WTC11 (cell line): ENCODE data around the gene INTS7. TPM values are rescaled to one million over a fixed set of nuclear protein-coding genes. Genes with fewer than 3 reads are reported as not detected.

ENCODE experiments used
- ATAC-seq: fragments of 200-7000 bp; cut with Tn5 transposase; 2 replicates; pipeline ENCODE4 v1.10.0; 2021; ENCODE audit warnings: mild to moderate bottlenecking, moderate library complexity
- CTCF ChIA-PET: fragments of 300-600 bp; sonication (Branson Sonifier 250); formaldehyde crosslinking; loops from one replicate; lab custom pipeline; 2021; ENCODE audit warnings: antibody characterized with exemption; lab: Charles Lee
- POLR2A ChIA-PET: fragments of 350-600 bp; sonication (Branson Sonifier 250); formaldehyde crosslinking; loops from one replicate; lab custom pipeline; 2021; ENCODE audit warnings: antibody characterized with exemption; lab: Charles Lee
- DNase-seq: peaks from one replicate; pipeline ENCODE4 v3.0.0; 2021; ENCODE audit warnings: low spot score
- H3K27ac Mint-ChIP-seq: 2 replicates; pipeline ENCODE4 v1.8.0; 2021; ENCODE audit warnings: mixed read lengths
- H3K27me3 Mint-ChIP-seq: 2 replicates; pipeline ENCODE4 v1.8.0; 2021; ENCODE audit warnings: low read depth, mild to moderate bottlenecking, moderate library complexity, mixed read lengths
- H3K36me3 Mint-ChIP-seq: 2 replicates; pipeline ENCODE4 v1.8.0; 2021; ENCODE audit warnings: mixed read lengths
- H3K4me1 Mint-ChIP-seq: 2 replicates; pipeline ENCODE4 v1.8.0; 2022; ENCODE audit warnings: mixed read lengths
- H3K4me3 Mint-ChIP-seq: 2 replicates; pipeline ENCODE4 v1.8.0; 2021; ENCODE audit warnings: mild to moderate bottlenecking, moderate library complexity, mixed read lengths
- H3K9me3 Mint-ChIP-seq: 2 replicates; pipeline ENCODE4 v1.8.0; 2021; ENCODE audit warnings: mixed read lengths
- CBFB ChIP-seq: sonication (generic); formaldehyde crosslinking; IDR thresholded peaks from 2 replicates; pipeline ENCODE4 v1.8.1; 2022; ENCODE audit warnings: mild to moderate bottlenecking, low read depth, missing genetic modification reagents
- ESRRA ChIP-seq: sonication (generic); formaldehyde crosslinking; IDR thresholded peaks from 2 replicates; pipeline ENCODE4 v1.8.1; 2022; ENCODE audit warnings: mild to moderate bottlenecking, missing genetic modification reagents, borderline replicate concordance
- FOXP1 ChIP-seq: sonication (generic); formaldehyde crosslinking; IDR thresholded peaks from 2 replicates; pipeline ENCODE4 v1.8.0; 2022; ENCODE audit warnings: missing genetic modification reagents, mild to moderate bottlenecking, moderate library complexity, borderline replicate concordance
- GABPB1 ChIP-seq: sonication (generic); formaldehyde crosslinking; IDR thresholded peaks from 2 replicates; pipeline ENCODE4 v1.8.1; 2023; ENCODE audit warnings: mild to moderate bottlenecking, missing genetic modification reagents
- NR2C2 ChIP-seq: sonication (generic); formaldehyde crosslinking; IDR thresholded peaks from 2 replicates; pipeline ENCODE4 v1.8.0; 2022; ENCODE audit warnings: mild to moderate bottlenecking, missing genetic modification reagents
- ZBTB21 ChIP-seq: sonication (generic); formaldehyde crosslinking; IDR thresholded peaks from 2 replicates; pipeline ENCODE4 v1.8.1; 2023; ENCODE audit warnings: mild to moderate bottlenecking, missing genetic modification reagents, borderline replicate concordance
- ZNF396 ChIP-seq: fragments of 250-450 bp; sonication (Bioruptor Pico); IDR thresholded peaks from 2 replicates; pipeline ENCODE4 v1.8.0; 2021; ENCODE audit warnings: mild to moderate bottlenecking, moderate library complexity, borderline replicate concordance
- ZNF671 ChIP-seq: fragments of 250-450 bp; sonication (Bioruptor Pico); IDR thresholded peaks from 2 replicates; pipeline ENCODE4 v1.8.0; 2021; ENCODE audit warnings: mild to moderate bottlenecking
- total RNA-seq: library from RNA; stranded (reverse); gene quantifications from 3 replicates; pipeline ENCODE4 v1.2.3, GENCODE V29; 2021
- TF ChIP-seq, protein P1 (sequence below): sonication (generic); formaldehyde crosslinking; IDR thresholded peaks from 2 replicates; pipeline ENCODE4 v1.8.0; 2023; ENCODE audit warnings: missing genetic modification reagents
- TF ChIP-seq, protein P2 (sequence below): fragments of 250-450 bp; sonication (Bioruptor Pico); IDR thresholded peaks from 2 replicates; pipeline ENCODE4 v1.8.0; 2021; ENCODE audit warnings: mild to moderate bottlenecking
- TF ChIP-seq, protein P3 (sequence below): sonication (generic); formaldehyde crosslinking; IDR thresholded peaks from 2 replicates; pipeline ENCODE4 v1.8.1; 2022; ENCODE audit warnings: low read depth, missing genetic modification reagents, borderline replicate concordance
- TF ChIP-seq, protein P4 (sequence below): sonication (generic); formaldehyde crosslinking; IDR thresholded peaks from 2 replicates; pipeline ENCODE4 v1.8.0; 2023; ENCODE audit warnings: mild to moderate bottlenecking, missing genetic modification reagents
- TF ChIP-seq, protein P5 (sequence below): sonication (generic); formaldehyde crosslinking; IDR thresholded peaks from 2 replicates; pipeline ENCODE4 v1.8.1; 2022; ENCODE audit warnings: missing genetic modification reagents, borderline replicate concordance
- TF ChIP-seq, protein P6 (sequence below): fragments of 250-450 bp; sonication (Bioruptor Pico); IDR thresholded peaks from 2 replicates; pipeline ENCODE4 v1.9.0; 2021; ENCODE audit warnings: mild to moderate bottlenecking, borderline replicate concordance

INTS7 gene
- total RNA-seq, 1 experiment from 2014 or later: 17.2 TPM

DNA sequence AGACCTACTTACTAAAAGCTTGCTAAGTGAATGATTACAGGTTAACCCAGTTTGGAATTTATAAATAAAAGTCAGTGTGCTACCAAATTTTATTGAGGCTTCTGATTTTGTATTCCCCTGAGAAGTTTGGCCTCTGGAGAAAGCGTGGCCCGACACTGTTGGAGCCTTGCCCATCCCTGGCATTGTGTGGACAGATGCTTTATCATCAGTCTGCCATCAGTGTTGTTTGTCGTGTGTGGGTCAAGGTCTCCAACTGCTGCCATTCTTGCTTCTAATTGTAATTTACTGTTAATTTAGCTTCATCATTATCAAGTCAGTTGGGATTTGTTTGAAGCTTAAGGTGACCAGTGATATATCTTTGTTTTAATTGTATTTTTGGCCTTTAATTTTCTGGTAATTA lies 142.8 kb downstream of the INTS7 start:
- Mint-ChIP-seq H3K4me1 (peaks cover 3% of the 10 kb centered on the region), H3K27me3 (peaks cover 23% of the 10 kb centered on the region), H3K27ac (no peak overlapping the region), H3K9me3 (peaks cover 8% of the 10 kb centered on the region), H3K4me3 (no peak overlapping the region), H3K36me3 (no peaks in the 10 kb centered on the region)
- ChIA-PET POLR2A (interaction anchor here (0.6 kb wide), 1 partner anchor 716 kb away, joined by 3 read pairs; no protein-coding TSS in a partner anchor), CTCF (interaction anchor here (0.7 kb wide), 1 partner anchor 211 kb away, joined by 3 read pairs; no protein-coding TSS in a partner anchor)
- TF ChIP-seq NR2C2 (CRISPR knock-in tag): no peak
- TF ChIP-seq CBFB (CRISPR knock-in tag): no peak
- TF ChIP-seq, protein P1, sequence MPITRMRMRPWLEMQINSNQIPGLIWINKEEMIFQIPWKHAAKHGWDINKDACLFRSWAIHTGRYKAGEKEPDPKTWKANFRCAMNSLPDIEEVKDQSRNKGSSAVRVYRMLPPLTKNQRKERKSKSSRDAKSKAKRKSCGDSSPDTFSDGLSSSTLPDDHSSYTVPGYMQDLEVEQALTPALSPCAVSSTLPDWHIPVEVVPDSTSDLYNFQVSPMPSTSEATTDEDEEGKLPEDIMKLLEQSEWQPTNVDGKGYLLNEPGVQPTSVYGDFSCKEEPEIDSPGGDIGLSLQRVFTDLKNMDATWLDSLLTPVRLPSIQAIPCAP (CRISPR knock-in tag): no peak
- no peak for TF ChIP-seq ZNF671 (CRISPR knock-in tag)
- no peak for TF ChIP-seq FOXP1 (CRISPR knock-in tag)
- no peak for TF ChIP-seq ZBTB21 (CRISPR knock-in tag)
- TF ChIP-seq, protein P2, sequence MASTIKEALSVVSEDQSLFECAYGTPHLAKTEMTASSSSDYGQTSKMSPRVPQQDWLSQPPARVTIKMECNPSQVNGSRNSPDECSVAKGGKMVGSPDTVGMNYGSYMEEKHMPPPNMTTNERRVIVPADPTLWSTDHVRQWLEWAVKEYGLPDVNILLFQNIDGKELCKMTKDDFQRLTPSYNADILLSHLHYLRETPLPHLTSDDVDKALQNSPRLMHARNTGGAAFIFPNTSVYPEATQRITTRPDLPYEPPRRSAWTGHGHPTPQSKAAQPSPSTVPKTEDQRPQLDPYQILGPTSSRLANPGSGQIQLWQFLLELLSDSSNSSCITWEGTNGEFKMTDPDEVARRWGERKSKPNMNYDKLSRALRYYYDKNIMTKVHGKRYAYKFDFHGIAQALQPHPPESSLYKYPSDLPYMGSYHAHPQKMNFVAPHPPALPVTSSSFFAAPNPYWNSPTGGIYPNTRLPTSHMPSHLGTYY (CRISPR knock-in tag): no peak
- TF ChIP-seq, protein P3, sequence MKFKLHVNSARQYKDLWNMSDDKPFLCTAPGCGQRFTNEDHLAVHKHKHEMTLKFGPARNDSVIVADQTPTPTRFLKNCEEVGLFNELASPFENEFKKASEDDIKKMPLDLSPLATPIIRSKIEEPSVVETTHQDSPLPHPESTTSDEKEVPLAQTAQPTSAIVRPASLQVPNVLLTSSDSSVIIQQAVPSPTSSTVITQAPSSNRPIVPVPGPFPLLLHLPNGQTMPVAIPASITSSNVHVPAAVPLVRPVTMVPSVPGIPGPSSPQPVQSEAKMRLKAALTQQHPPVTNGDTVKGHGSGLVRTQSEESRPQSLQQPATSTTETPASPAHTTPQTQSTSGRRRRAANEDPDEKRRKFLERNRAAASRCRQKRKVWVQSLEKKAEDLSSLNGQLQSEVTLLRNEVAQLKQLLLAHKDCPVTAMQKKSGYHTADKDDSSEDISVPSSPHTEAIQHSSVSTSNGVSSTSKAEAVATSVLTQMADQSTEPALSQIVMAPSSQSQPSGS (CRISPR knock-in tag): no peak
- TF ChIP-seq, protein P4, sequence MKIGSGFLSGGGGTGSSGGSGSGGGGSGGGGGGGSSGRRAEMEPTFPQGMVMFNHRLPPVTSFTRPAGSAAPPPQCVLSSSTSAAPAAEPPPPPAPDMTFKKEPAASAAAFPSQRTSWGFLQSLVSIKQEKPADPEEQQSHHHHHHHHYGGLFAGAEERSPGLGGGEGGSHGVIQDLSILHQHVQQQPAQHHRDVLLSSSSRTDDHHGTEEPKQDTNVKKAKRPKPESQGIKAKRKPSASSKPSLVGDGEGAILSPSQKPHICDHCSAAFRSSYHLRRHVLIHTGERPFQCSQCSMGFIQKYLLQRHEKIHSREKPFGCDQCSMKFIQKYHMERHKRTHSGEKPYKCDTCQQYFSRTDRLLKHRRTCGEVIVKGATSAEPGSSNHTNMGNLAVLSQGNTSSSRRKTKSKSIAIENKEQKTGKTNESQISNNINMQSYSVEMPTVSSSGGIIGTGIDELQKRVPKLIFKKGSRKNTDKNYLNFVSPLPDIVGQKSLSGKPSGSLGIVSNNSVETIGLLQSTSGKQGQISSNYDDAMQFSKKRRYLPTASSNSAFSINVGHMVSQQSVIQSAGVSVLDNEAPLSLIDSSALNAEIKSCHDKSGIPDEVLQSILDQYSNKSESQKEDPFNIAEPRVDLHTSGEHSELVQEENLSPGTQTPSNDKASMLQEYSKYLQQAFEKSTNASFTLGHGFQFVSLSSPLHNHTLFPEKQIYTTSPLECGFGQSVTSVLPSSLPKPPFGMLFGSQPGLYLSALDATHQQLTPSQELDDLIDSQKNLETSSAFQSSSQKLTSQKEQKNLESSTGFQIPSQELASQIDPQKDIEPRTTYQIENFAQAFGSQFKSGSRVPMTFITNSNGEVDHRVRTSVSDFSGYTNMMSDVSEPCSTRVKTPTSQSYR: no peak
- no peak for TF ChIP-seq GABPB1 (CRISPR knock-in tag)
- TF ChIP-seq, protein P5, sequence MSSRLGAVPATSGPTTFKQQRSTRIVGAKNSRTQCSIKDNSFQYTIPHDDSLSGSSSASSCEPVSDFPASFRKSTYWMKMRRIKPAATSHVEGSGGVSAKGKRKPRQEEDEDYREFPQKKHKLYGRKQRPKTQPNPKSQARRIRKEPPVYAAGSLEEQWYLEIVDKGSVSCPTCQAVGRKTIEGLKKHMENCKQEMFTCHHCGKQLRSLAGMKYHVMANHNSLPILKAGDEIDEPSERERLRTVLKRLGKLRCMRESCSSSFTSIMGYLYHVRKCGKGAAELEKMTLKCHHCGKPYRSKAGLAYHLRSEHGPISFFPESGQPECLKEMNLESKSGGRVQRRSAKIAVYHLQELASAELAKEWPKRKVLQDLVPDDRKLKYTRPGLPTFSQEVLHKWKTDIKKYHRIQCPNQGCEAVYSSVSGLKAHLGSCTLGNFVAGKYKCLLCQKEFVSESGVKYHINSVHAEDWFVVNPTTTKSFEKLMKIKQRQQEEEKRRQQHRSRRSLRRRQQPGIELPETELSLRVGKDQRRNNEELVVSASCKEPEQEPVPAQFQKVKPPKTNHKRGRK (CRISPR knock-in tag): no peak
- no peak for TF ChIP-seq ZNF396 (CRISPR knock-in tag)
- TF ChIP-seq, protein P6, sequence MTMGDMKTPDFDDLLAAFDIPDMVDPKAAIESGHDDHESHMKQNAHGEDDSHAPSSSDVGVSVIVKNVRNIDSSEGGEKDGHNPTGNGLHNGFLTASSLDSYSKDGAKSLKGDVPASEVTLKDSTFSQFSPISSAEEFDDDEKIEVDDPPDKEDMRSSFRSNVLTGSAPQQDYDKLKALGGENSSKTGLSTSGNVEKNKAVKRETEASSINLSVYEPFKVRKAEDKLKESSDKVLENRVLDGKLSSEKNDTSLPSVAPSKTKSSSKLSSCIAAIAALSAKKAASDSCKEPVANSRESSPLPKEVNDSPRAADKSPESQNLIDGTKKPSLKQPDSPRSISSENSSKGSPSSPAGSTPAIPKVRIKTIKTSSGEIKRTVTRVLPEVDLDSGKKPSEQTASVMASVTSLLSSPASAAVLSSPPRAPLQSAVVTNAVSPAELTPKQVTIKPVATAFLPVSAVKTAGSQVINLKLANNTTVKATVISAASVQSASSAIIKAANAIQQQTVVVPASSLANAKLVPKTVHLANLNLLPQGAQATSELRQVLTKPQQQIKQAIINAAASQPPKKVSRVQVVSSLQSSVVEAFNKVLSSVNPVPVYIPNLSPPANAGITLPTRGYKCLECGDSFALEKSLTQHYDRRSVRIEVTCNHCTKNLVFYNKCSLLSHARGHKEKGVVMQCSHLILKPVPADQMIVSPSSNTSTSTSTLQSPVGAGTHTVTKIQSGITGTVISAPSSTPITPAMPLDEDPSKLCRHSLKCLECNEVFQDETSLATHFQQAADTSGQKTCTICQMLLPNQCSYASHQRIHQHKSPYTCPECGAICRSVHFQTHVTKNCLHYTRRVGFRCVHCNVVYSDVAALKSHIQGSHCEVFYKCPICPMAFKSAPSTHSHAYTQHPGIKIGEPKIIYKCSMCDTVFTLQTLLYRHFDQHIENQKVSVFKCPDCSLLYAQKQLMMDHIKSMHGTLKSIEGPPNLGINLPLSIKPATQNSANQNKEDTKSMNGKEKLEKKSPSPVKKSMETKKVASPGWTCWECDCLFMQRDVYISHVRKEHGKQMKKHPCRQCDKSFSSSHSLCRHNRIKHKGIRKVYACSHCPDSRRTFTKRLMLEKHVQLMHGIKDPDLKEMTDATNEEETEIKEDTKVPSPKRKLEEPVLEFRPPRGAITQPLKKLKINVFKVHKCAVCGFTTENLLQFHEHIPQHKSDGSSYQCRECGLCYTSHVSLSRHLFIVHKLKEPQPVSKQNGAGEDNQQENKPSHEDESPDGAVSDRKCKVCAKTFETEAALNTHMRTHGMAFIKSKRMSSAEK (CRISPR knock-in tag): no peak
- no peak for TF ChIP-seq ESRRA
- DNase-seq (no peak), ATAC-seq (no peak)
